Breast epithelium (tissue), 4 donors: ENCODE measurements around the gene MEF2D. TPM values are rescaled to one million over a fixed set of nuclear protein-coding genes. Genes with fewer than 3 reads are reported as not detected.

Experiments
- DNase-seq, 2 donors: peaks; one replicate each; pipeline ENCODE4 v3.0.0-alpha.2; 2019; ENCODE audit warnings: low spot score in 2 of 2
- H3K27ac ChIP-seq, 2 donors: fragments of 200-600 bp; sonication (generic) in 1 of 2; one replicate each; pipeline ENCODE4 v1.5.1; 2016 to 2019; ENCODE audit warnings: mild to moderate bottlenecking in 1 of 2
- H3K27me3 ChIP-seq, 2 donors: fragments of 200-600 bp; sonication (generic) in 1 of 2; one replicate each; pipeline versions ENCODE4 v1.5.1 to v1.6.0; 2017 to 2019; ENCODE audit warnings: control low read depth in 1 of 2, mild to moderate bottlenecking in 1 of 2
- H3K36me3 ChIP-seq: fragments of 200-600 bp; one replicate; pipeline ENCODE4 v1.5.1; 2019
- H3K4me1 ChIP-seq, 2 donors: fragments of 200-600 bp; sonication (generic); one replicate each; pipeline ENCODE4 v1.5.1; 2016 to 2019; ENCODE audit warnings: control low read depth in 1 of 2
- H3K4me3 ChIP-seq, 3 donors: fragments of 200-600 bp; sonication (generic); 1 replicate in 2 of 3; 2 replicates in 1 of 3; pipeline ENCODE4 v1.5.1; 2016 to 2019; ENCODE audit warnings: mild to moderate bottlenecking in 3 of 3, moderate library complexity in 2 of 3
- H3K9me3 ChIP-seq, 2 donors: fragments of 200-600 bp; sonication (generic) in 1 of 2; one replicate each; pipeline ENCODE4 v1.5.1; 2016 to 2019; ENCODE audit warnings: control low read depth in 1 of 2
- POLR2A ChIP-seq: fragments of 450-650 bp; IDR thresholded peaks from one replicate; pipeline ENCODE4 v1.6.1; 2016; ENCODE audit warnings: antibody characterized with exemption, mild to moderate bottlenecking, moderate library complexity
- POLR2AphosphoS5 ChIP-seq, 3 donors: sonication (generic); formaldehyde crosslinking; IDR thresholded peaks; one replicate each; pipeline ENCODE4 v1.6.1; 2017; ENCODE audit warnings: antibody characterized with exemption in 3 of 3
- intact Hi-C: fragments of 100-400 bp; cut with DNase I; formaldehyde crosslinking; loops from one replicate; pipeline ENCODE4 v1.15.1; 2023; ENCODE audit warnings: low total_unique reads
- total RNA-seq, 3 donors: library from RNA; depleted of rRNA; stranded (reverse); fragments of >200 nt; gene quantifications; one replicate each; pipeline ENCODE4 v1.1.0, GENCODE V29; 2016
- TF ChIP-seq, protein P1 (sequence below), 3 donors: fragments of 450-650 bp; IDR thresholded peaks; one replicate each; pipeline ENCODE4 v1.5.1; 2016 to 2017; ENCODE audit warnings: antibody characterized with exemption in 3 of 3, mild to moderate bottlenecking in 3 of 3, moderate library complexity in 3 of 3

MEF2D gene
- total RNA-seq, 3 donors from 2014 or later: 25.8 to 34.9 (median 32.1) TPM

DNA sequence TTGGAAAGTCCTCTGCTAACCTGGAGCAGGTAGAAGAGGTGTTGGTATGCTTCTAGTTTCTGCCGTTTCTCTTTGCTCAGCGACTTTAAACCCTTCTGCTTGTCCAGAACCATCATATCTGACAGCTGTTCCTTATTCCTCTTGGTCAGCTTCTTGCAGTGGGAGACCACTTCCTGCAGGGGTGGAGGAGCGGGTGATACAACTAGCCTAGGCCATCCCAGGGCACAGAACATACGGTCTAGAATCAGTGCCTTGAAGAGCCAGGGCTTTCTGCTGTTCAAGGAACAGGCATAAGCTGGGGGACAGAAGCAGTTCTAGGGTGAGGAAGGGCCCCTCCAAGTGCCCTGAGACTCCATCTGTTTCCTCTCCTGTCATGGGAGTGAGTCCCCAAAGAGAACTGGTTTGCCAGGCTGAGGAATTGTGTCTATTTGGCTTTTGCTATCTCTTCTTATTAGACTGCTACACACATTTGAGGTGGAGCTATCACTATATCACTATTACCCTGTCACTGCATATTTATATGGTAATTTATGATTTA lies 39.3 kb upstream of the MEF2D start:
- intact Hi-C loops: no loop called here

DNA sequence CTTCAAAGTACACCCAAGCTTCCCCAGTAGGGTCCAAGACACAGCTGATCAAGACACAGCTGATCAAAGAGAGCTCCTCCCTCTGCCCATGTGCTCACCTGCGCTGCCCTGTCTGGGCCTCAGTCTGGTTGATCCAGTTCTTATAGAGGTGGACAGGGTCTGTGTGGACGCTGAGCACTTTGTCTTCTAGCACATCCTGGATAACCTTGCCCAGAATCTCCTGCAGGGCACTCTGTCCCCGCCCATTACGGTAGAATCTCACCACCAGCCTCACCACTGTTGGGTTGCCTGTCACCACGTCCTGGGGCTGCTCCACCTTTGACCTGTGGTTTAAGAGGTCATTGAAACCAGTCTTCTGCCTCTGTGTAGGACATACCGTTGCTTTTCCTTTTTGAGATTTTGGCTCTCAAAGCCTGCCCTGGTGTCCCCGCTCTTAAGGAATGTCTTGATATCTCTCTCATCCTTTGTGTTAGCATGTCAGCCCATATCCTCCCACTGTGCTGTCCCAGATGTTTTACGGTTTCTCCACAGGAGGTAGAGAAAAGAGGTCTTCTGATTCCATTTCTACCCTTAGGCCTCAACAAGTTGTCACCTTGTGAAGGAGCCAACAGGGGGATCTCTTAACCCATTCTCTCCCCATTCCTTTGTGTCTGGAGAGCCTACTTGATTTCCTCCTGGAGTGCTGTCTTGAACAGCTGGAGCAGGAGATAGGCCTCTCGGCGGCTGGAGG lies 38.3 kb upstream of the MEF2D start:
- no peak overlapping the region for H3K27ac ChIP-seq
- no peaks in the 10 kb centered on the region for H3K27me3 ChIP-seq
- no peaks in the 10 kb centered on the region for H3K36me3 ChIP-seq
- H3K9me3 ChIP-seq: no peaks in the 10 kb centered on the region
- H3K4me3 ChIP-seq: no peak overlapping the region
- TF ChIP-seq POLR2A (no peak), POLR2AphosphoS5 (IDR thresholded peaks at IDR 0.05) (no peak)
- TF ChIP-seq, protein P1, sequence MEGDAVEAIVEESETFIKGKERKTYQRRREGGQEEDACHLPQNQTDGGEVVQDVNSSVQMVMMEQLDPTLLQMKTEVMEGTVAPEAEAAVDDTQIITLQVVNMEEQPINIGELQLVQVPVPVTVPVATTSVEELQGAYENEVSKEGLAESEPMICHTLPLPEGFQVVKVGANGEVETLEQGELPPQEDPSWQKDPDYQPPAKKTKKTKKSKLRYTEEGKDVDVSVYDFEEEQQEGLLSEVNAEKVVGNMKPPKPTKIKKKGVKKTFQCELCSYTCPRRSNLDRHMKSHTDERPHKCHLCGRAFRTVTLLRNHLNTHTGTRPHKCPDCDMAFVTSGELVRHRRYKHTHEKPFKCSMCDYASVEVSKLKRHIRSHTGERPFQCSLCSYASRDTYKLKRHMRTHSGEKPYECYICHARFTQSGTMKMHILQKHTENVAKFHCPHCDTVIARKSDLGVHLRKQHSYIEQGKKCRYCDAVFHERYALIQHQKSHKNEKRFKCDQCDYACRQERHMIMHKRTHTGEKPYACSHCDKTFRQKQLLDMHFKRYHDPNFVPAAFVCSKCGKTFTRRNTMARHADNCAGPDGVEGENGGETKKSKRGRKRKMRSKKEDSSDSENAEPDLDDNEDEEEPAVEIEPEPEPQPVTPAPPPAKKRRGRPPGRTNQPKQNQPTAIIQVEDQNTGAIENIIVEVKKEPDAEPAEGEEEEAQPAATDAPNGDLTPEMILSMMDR (IDR thresholded peaks at IDR 0.05): no peak
- H3K4me1 ChIP-seq: no peaks in the 10 kb centered on the region
- DNase-seq: no peak
- intact Hi-C loops: no loop called here

More for the DNA sequence above, 39.3 kb upstream of the MEF2D start:
- Histone ChIP-seq H3K36me3 (no peaks in the 10 kb centered on the region), H3K9me3 (no peaks in the 10 kb centered on the region), H3K27me3 (no peaks in the 10 kb centered on the region), H3K4me3 (no peak overlapping the region), H3K4me1 (no peaks in the 10 kb centered on the region), H3K27ac (no peak overlapping the region)
- DNase-seq: no peak
- TF ChIP-seq POLR2A: no peak
- no peak for TF ChIP-seq POLR2AphosphoS5 (IDR thresholded peaks at IDR 0.05)
- TF ChIP-seq, protein P1 (IDR thresholded peaks at IDR 0.05): no peak

DNA sequence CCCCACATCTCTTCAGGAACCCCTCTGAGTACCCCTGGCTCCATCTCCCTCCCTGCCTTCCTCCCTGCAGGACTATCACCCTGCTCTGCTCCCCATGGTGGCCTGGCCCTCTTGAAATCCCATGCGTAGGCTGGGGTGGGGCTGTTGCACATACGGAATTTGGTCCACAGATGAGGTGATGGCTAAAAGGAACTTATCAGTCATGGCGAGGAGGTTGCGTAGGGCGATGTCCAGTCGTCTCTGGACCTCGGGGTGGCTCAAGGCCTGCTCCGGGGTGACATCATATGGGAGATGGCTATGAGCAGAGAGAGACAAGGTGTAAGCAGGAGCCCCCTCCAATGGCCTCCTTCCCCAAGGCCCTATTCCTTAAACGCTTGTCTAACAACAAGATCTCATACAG lies 36.5 kb upstream of the MEF2D start:
- DNase-seq: no peak
- H3K36me3 ChIP-seq: no peaks in the 10 kb centered on the region
- H3K27ac ChIP-seq: no peak overlapping the region
- no peaks in the 10 kb centered on the region for H3K9me3 ChIP-seq
- no peaks in the 10 kb centered on the region for H3K27me3 ChIP-seq
- intact Hi-C loops: no loop called here
- TF ChIP-seq POLR2AphosphoS5 (IDR thresholded peaks at IDR 0.05) (no peak), POLR2A (no peak)
- TF ChIP-seq, protein P1 (IDR thresholded peaks at IDR 0.05): no peak
- no peaks in the 10 kb centered on the region for H3K4me1 ChIP-seq
- H3K4me3 ChIP-seq: no peak overlapping the region

DNA sequence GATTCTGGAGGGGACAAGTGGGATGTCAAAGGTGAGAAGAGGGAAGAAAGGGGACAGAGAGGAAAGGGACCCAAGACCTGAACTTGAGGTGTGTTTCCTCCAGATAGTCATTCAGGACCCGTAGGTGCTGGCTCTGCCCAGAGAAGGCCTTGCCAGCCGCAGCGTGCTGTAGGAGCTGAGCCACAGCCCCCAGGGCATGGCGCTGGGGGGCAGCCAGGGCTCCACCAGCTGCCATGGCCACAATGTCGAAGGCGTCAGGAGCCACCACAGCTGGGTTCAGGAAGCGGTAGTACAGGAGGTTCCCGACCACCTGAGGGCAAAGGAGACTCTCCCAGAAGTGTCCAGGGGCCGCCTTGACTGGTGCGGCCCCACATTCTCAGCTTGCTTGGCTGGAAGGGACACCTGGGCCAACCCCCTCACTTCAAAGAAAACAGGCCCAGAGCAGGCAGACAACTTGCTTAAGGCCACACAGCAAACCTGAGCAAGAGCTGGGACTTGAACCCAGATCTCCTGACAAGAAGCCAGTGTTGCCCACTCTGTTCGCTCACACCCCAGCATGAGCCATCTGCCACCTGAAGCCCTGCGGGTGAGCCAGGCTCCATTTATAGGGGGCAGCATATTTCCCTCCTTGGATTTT lies 34.0 kb upstream of the MEF2D start:
- DNase-seq: no peak
- Histone ChIP-seq H3K9me3 (no peaks in the 10 kb centered on the region), H3K4me1 (no peaks in the 10 kb centered on the region), H3K27me3 (no peaks in the 10 kb centered on the region), H3K4me3 (no peak overlapping the region), H3K36me3 (no peaks in the 10 kb centered on the region), H3K27ac (no peak overlapping the region)
- TF ChIP-seq POLR2A (no peak), POLR2AphosphoS5 (IDR thresholded peaks at IDR 0.05) (no peak)
- TF ChIP-seq, protein P1 (IDR thresholded peaks at IDR 0.05): no peak
- intact Hi-C loops: no loop called here
